Activated CD8-positive, alpha-beta memory T cell treated with anti-CD3 and anti-CD28 coated beads for 4 hours (primary cell): ENCODE results near the gene CENPX.
"Not testable (repeated sequence)": the region's sequence is repeated elsewhere in the genome, so short reads cannot be mapped to it uniquely, and the experiment has no call there.

Experiments
- DNase-seq, 2 donors: peaks; one replicate each; pipeline ENCODE4 v3.0.0-alpha.2; 2020; ENCODE audit warnings: low read depth in 2 of 2

CENPX gene

DNA sequence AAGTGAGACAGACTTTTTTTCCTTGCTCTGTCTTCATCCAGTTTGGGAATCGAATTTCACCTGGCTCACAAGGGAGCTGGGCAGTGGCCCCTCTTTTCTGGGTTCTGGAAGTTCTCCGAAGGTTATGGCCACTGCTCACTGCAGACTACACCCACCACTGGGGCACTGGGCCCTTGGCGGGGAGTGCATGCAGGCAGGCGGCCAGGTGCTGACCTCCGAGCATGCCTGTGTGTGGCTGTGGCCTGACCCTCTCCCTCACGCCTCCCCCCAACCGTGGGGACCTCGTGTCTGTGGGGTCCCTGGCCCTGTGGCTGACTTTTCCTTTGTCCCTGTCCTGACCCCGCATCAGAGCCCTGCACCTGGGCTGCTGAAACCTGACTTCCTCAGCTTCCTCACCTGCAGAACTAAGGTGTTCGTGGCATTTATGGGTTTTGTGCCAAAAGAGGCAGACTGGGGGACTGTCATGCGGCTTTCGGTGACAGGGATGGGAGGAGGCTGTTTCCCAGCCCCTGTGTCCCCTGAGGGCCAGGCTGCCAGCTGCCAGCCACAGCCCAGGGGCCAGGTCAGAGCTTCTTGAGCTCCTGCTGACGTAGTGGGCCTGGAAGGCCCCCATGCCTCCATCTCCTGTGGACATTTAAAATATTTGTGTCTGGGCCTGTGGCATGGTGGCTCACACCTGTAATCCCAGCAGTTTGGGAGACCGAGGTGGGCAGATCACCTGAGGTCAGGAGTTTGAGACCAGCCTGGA is 23.8 kb downstream of the CENPX start:
- DNase-seq, result no peak

DNA sequence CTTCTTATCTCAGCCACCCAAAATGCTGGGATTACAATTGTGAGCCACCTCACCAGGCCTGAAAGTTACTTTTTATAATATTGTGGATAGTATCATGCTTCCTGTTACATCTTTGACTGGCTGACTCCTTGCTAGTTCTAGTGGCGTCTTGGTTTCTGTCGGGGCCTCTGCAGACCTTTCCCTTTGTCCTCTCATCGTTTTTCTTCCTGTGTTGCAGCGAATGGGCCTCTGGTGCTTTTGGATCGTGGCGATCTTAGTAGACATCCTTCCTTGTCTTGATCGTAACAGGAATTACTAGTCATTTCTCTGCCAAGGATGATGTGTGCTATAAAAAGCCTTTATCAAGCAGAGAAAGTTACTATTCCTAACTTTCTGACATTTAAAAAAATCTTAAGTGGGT is 24.5 kb downstream of the CENPX start:
- no peak for DNase-seq

DNA sequence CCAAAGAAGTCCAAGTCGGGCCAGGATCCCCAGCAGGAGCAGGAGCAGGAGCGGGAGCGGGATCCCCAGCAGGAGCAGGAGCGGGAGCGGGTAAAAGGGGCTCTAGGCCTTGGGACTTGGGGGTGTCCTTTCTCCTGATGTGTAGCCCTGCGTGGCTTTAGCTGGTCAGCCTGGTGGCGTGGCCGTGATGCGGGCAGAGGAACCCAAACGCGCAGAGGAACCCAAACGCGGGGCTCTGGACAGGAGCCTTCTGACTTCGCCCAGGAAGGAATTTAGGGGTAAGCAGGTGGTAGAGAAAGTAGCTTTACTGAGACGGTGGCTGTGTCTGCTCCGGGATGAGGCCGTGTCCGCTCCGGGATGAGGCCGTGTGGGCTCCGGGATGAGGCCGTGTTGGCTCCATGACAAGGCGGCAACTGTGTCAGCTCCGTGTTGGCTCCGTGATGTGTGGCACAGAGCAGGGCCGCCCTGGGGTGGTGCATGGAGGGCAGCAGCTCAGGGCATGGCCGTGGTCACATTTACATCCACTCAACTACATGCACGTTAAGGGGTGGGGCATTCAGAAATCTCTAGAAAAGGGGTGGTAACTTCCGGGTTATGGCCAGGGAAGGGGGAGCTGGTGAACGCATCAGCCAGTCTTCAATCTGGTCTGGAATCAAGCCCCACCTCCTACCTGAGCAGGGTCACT is 25.8 kb downstream of the CENPX start:
- no peak for DNase-seq

DNA sequence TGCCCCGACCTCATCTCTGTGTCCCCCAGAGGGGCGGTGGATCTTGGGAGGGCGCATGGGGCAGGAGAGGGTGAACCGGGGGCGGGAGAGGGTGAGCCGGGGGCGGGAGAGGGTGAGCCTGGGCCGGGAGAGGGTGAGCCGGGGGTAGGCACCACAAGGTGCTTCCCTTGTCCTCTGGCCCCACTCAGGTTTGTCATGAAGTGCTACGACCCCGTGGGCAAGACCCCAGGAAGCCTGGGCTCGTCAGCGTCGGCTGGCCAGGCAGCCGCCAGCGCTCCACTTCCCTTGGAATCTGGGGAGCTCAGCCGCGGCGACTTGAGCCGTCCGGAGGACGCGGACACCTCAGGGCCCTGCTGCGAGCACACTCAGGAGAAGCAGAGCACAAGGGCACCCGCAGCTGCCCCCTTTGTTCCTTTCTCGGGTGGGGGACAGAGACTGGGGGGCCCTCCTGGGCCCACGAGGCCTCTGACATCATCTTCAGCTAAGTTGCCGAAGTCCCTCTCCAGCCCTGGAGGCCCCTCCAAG is 26.4 kb downstream of the CENPX start:
- DNase-seq, result no peak

DNA sequence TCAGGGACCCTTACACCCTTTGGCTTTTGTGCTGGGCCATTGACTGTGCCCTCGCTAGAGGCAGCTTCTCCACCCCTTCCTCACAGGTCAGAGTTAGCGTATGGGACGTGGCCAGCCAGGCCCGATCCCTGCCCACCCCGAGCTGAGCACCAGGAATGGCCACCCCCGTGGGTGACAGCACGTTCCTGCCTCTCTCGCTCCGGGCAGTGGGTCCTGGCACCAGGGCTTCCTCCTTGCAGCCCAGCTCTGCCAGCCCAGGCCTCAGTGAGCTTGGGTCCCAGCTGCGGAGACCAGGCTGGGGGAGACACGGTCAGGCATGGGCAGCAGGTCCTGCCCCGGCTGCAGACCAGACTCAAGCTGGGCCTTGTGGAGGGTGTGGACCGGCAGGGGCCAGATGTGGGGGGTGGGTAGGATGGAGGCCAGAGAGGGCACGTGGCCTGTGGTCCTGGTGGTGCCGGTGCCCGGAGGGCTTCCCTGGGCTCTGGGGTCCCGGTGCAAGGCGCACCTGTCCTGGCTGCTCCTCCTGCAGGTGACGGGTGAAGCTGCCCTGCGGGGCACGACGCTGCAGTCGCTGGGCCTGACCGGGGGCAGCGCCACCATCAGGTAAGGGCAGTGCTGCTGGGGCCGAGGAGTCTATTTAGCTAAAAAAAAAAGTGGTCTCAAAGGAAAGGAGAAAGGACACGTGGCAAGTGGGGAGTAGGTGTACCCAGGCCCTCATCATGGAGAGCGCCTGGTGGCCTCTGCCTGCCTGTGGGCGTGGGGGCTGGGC is 27.0 kb downstream of the CENPX start:
- DNase-seq, result no peak

DNA sequence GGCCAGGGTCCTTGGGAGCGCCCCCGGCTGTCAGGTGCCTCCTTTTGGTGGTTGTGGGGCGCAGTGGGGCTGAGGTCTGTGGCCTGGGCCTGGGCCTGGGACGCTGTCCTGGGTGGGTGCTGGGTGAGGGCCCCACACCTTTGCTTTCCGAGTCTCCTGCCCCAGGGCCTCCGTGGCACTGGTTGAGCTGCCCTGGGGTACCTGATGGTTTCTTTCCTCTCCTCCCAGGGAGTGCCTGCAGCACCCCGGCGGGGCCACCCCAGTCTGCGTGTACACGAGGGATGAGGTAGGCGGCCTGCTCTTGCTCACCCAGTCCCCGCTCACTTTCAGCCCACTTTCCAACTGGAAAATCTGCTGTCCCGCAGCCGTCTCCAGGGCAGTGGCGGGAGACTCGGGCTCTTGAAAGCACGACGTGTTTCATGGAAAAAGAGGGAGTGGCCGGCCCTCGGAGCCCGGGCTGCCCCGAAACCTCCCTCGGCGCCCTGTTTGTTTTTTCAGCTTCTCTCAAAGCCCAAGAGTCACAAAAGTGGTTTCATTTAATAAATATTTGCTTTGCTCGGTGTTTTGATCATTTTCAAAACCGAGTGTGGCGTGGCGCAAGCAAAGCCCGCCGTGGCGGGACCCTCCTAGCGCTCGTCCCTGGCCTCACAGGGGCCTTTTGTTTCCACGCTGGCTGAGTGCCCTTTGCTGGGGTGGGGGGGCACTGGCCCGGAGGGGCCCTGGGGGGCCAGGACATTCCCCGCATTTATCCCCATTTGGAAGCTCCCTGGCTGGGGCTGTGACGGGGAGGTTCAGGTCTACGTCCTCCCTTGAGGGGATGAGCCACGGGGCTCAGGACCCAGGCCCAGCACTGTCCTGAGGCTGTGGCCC is 27.9 kb downstream of the CENPX start:
- DNase-seq, result no peak

DNA sequence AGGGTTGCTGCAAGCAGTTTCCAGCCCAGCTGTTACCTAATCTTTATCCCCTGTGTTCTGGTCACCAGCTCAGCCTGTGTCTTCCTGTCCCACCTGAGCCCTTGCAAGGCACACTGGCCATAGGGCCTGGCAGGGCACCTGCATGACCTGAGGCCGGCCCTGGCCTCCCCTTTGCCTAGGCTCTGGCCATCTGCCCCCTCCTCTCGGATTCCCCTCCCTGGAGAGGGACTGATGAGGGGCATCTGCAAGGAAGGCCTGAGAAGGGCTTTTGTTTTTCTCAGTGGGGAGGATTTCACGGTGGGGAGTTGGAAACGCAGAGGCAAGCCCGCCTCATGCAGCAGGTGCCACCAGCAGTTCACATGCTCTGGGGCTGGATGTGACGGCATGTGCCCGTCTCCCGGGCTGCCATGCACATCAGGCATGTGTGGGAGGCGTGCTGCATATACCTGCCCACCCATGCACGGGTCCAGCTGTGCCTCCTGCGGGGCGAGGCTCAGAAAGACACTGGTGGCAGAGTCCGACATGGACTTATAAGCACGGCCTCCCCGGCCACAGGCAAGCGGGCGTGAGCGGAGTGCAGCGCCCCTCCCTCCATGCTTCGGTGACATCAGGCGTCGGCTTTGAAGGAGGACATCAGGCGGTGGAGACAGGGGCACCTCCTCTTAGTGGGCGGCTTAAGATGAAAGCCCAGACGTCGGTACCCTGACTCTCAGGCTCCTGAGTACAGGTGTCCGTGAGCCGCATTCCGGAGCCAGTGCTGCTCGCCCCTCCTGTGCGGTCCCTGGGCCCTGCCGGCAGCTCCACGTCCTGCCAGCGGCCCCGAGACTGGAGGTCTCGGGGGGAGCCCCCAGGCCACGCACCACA is 28.7 kb downstream of the CENPX start:
- DNase-seq, result no peak

DNA sequence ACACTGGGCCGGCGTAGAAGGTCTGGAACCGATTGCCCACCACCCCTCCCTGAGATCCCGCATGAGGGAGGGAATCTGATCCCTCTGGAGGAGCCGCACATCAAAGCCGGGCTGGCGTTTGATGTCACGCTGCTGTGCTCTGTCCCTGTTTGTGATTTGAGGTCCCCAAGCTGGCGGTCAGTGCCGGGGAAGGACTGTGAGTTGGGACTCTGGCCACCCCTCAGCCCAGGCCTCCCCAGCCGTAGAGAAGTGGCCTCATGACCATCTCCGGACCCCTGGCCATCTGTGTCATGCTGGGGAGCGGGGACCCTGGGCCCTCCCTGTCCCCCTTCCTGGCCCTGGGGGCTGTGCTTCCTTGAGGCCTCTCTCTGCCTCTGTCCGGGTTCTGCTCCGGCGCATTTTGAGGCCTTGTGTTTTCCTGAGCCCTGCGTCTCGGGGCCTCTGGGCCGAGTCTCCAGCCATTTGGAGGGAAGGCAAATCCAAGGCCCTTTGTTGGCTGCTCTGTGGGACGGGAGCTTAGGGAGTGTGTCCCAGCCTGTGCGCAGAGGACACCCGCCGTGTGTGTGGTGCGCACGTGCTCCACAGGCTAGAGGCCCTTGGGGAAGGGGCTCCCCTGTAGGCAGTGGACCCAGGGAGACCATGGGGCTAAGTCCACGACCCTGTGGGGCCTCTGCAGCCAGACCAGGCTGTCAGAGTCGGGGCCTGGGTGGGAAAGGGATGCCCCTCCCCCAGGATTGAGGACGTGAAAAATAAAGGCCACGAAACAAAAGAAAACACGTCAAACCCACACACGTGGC is 30.2 kb downstream of the CENPX start:
- no peak for DNase-seq

DNA sequence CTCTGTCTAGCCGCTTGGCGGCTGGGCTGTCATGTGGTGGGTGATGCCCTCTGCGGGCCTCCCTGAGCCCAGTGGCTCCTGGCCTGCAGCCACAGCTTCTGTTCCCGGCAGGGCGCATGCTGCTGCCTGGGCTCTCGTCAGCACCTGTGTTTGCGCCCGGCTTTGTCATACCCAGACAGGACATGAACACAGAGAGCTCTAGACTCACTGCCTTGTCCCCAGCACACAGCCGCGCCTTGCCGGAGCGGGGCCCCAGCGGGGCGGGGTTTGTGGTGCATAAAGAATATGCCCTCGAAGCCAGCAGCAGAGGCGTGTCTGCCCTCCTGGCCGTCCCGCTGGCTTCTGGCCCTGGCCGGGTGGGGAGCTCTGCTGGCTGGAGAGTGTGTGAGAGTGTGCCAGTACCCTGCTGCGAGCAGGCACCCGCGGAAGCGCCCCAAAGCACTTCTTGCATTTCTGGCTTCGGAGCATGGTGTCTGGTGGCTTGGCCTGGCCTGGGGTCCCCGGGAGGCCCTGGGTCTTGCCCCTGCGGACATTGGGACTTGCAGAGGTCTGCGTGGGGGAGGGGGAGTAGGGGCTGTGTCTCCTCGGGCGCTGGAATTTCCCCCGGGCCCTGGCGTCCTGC is 30.9 kb downstream of the CENPX start:
- DNase-seq, result no peak

DNA sequence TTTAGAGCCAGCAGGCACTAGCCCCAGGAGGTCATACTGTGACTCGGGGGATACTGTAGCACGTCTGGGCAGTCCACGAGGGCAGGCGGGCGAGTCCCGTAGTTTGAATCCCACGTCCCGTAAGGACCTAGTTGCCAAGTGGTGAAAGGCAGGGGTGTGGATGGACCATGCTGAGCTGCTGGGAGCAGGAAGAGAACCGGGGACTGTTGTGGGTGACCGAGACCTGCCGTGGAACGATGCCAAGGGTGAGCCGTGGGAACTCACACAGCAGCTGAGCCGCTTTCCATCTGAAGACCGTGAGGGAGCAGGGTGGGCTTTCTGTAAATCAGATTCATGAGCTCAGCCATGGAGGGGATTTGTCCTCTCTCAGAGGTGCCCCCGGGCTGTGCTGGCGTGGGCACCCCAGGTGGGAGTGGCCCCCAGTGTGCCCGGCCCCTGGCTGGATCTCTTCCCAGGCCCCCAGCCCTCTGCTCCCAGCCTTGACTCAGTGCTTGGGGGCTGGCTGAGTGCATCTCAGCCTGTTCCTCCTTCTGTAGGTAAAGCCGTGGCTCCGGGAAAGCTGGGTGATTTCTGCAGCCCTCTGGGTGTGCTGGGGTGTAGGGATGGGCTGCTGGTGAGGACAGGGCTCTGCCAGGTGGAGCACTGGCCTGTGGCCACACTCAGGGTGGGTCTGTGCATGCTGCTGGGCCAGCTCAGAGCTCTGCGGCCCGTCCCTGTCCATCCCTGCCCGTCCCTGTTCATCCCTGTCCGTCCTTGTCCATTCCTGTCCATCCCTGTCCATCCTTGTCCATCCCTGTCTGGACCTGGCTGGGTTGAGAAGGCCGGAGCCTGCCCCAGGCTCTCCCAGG is 31.6 kb downstream of the CENPX start:
- DNase-seq, result no peak

DNA sequence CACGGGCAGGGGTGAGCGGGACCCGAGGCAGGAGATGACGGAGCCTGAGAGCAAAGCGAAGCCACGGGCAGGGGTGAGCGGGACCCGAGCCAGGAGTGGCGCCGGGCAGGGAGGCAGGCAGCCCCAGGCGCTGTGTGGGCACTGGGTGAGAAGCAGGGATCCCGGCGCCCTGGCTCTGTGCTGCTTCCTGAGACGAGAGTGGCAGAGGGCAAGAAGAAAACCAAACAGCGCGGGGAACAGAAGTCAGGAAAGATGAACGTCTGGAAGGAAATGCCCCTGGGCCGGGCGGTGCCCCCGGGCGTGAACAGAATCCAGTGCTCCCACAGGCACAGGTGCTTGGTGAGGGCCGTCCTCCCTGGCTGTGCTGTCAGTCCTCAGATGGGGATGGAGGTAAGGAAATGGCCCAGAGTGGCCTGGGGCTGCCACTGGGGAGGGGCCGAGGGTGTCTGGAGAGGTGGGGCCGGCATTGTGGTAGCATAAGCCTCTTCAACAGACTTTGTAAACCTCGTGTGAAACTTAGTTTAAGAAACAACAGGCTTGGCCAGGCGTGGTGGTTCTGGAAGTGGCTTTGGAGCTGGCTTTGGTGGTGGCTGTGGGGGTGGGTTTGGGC is 35.4 kb downstream of the CENPX start:
- DNase-seq, result no peak

DNA sequence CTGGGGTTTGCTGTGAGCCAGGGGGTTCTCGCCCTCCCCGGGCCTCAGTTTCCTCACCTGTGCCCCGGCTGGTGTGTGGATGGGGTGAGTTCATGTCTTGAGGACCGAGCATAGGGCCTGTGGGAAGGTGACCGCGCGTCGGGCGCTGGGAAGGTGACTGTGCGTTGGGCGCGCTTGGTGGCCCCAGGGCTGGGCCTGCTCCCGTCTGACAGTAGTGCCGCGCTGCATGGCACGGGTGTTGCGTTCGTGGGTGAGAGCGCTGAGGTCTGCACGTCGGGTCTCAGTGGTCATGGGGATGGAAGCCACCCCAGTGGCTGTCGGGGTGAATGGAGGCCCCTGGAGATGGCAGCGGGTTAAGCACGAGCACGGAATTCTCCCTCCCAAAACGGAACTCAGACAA is 36.1 kb downstream of the CENPX start:
- no peak for DNase-seq

DNA sequence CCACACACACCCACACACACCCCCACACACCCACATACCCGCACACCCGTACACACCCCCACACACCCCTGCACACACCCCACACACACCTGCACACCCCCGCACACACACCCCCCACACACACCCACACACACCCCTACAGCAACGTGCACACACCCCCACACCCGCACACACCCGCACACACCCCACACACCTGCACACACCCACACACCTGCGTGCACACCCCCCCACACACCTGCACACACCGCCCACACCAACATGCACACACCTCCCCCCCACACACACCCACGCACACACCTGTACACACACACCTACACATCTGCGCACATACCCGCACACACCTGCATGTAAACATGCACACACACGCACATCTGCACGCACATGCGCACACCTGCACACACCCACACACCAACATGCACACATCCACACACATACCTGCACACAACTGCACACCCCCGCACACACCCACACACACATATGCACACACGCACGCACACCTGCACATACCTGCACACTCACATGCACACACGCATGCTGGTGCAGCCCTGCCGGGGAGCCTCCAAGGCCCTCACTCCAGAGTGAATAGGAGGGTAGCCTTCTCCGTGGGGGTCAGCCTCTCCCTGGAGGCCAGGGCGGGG is 37.8 kb downstream of the CENPX start:
- DNase-seq, result no peak

DNA sequence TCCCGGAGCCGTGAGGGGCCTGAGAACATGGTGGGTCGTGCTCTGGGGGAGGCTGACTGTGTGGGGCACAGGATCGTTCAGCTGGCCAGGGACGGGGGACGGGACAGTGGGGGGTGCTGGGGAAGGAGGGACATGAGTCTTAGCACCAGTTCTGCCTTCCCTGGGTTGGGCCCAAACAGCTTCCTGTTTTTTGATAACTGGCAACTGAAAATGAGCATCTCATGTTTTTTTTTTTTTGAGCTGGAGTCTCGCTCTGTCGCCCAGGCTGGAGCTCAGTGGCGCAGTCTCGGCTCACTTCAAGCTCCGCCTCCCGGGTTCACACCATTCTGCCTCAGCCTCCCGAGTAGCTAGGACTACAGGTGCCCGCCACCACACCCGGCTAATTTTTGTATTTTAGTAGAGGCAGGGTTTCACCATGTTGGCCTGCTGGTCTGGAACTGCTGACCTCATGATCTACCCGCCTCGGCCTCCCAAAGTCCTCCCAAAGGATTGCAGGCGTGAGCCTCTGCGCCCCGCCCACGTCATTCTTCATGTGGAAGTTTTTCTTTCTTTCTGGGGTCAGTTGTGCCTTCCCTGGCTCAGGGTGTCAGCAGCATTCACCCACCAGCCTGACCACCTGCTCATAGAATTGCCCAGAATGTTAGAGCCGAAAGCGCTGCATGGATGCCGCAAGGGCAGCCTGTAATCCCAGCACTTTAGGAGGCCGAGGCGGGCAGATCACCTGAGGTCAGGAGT is 38.9 kb downstream of the CENPX start:
- no peak for DNase-seq

DNA sequence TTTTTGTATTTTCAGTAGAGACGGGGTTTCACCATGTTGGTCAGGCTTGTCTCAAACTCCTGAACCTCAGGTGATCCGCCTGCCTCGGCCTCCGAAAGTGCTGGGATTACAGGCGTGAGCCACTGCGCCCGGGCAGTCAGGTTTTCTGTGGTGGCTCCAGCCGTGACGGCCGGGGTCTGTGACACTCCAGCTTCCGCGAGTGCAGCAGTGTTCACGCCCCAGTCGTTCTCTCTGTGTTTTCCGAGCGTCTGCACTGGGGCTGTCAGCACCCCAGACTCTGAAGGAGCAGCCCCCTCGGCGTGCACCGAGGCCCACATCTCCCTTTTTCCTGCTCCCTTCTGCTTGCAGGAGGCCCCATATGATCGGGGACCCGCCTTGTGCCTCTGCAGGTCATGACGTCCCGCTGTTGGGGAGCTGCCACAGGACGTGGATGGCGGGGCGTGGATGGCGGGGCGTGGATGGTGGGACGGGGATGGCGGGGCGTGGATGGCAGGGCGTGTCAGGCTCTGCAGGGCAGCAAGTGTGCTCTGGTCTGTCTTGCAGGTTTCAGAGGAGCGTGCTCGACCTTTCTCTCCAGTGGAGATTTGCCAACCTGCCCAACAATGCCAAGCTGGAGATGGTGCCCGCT is 39.6 kb downstream of the CENPX start:
- no peak for DNase-seq

DNA sequence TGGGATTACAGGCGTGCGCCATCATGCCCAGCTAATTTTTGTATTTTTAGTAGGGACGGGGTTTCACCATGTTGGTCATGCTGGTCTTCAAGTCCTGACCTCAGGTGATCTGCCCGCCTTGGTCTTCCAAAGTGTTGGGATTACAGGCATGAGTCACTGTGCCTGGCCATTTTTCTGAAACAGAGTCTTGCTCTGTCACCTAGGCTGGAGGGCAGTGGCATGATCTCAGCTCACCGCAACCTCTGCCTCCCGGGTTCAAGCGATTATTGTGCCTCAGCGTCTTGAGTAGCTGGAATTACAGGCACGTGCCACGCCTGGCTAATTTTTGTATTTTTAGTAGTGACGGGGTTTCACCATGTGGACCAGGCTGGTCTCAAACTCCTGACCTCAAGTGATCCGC is 41.2 kb downstream of the CENPX start:
- not testable (repeated sequence) for DNase-seq
